Epithelial cell of proximal tubule (primary cell): ENCODE measurements around the gene GNAO1. TPM values are rescaled to one million over a fixed set of nuclear protein-coding genes. Genes with fewer than 3 reads are reported as not detected.

ENCODE experiments used
- DNase-seq: peaks from one replicate; pipeline ENCODE4 v3.0.0-alpha.2; 2011; ENCODE audit warnings: low read depth
- H3K4me3 ChIP-seq: 2 replicates; pipeline ENCODE4 v1.5.1; 2011; ENCODE audit warnings: low read depth, mild to moderate bottlenecking, low read length
- CTCF ChIP-seq: conservative IDR thresholded peaks from 2 replicates; pipeline ENCODE4 v1.5.1; 2012; ENCODE audit warnings: low read depth, mild to moderate bottlenecking, low read length
- total RNA-seq: library from RNA; depleted of rRNA; stranded (reverse); fragments of >200 nt; gene quantifications from 2 replicates; pipeline ENCODE4 v1.2.3, GENCODE V29; 2015

Gene GNAO1
- total RNA-seq, 1 donor from 2014 or later: 1.1 TPM

GRCh38 chr16:56262551-56263245, 71.4 kb downstream of the GNAO1 start:
- DNase-seq: no peak
- no peak for TF ChIP-seq CTCF
- H3K4me3 ChIP-seq: no peak overlapping the region

GRCh38 chr16:56263711-56264608, 72.7 kb downstream of the GNAO1 start:
- no peak overlapping the region for H3K4me3 ChIP-seq
- DNase-seq: no peak
- TF ChIP-seq CTCF: no peak

- no peak for DNase-seq
- no peak for TF ChIP-seq CTCF
- no peak overlapping the region for H3K4me3 ChIP-seq
Measured at GRCh38 chr16:56264609-56264972, 73.3 kb downstream of the GNAO1 start.

GRCh38 chr16:56265184-56265583, 73.9 kb downstream of the GNAO1 start:
- DNase-seq: no peak
- no peak overlapping the region for H3K4me3 ChIP-seq
- TF ChIP-seq CTCF: no peak

GRCh38 chr16:56265746-56266145, 74.5 kb downstream of the GNAO1 start:
- DNase-seq: no peak
- no peak for TF ChIP-seq CTCF
- no peak overlapping the region for H3K4me3 ChIP-seq

- no peak for DNase-seq
- no peak for TF ChIP-seq CTCF
- H3K4me3 ChIP-seq: no peak overlapping the region
Measured at GRCh38 chr16:56266641-56267607, 75.6 kb downstream of the GNAO1 start.
